Gastrocnemius medialis (tissue), 4 donors: ENCODE measurements around the gene SURF4. TPM values are rescaled to one million over a fixed set of nuclear protein-coding genes. Genes with fewer than 3 reads are reported as not detected.

Experiments
- ATAC-seq, 2 donors: fragments of 150-250 bp; one replicate each; pipeline ENCODE4 v1.9.1; 2016
- DNase-seq, 2 donors: peaks; one replicate each; pipeline ENCODE4 v3.0.0-alpha.2; 2019
- H3K27ac ChIP-seq, 4 donors: fragments of 200-600 bp; sonication (generic); 1 replicate in 1 of 4; 2 replicates in 3 of 4; pipeline ENCODE4 v1.5.1; 2016 to 2018; ENCODE audit warnings: mild to moderate bottlenecking in 2 of 4, moderate library complexity in 1 of 4
- H3K27me3 ChIP-seq, 3 donors: fragments of 200-600 bp; sonication (generic) in 2 of 3; 1 replicate in 1 of 3; 2 replicates in 2 of 3; pipeline versions ENCODE4 v1.5.1 to v1.6.0; 2016 to 2019; ENCODE audit warnings: mild to moderate bottlenecking in 1 of 3, moderate library complexity in 1 of 3
- H3K36me3 ChIP-seq, 2 donors: fragments of 200-600 bp; sonication (generic) in 1 of 2; one replicate each; pipeline ENCODE4 v1.5.1; 2017 to 2018
- H3K4me1 ChIP-seq, 2 donors: fragments of 200-600 bp; sonication (generic) in 1 of 2; one replicate each; pipeline ENCODE4 v1.5.1; 2016 to 2017; ENCODE audit warnings: mild to moderate bottlenecking in 2 of 2
- H3K4me3 ChIP-seq, 4 donors: fragments of 200-600 bp; sonication (generic) in 3 of 4; 1 replicate in 1 of 4; 2 replicates in 3 of 4; pipeline ENCODE4 v1.5.1; 2016 to 2019; ENCODE audit warnings: mild to moderate bottlenecking in 2 of 4
- H3K9me3 ChIP-seq, 3 donors: fragments of 200-600 bp; sonication (generic) in 2 of 3; 1 replicate in 1 of 3; 2 replicates in 2 of 3; pipeline ENCODE4 v1.5.1; 2016 to 2019
- CTCF ChIP-seq, 5 experiments: fragments of 450-650 bp in 3 of 5; fragments of 200-600 bp in 2 of 5; sonication (generic) in 2 of 5; IDR thresholded peaks in 4 of 5; conservative IDR thresholded peaks in 1 of 5; 1 replicate in 4 of 5; 2 replicates in 1 of 5; pipeline ENCODE4 v1.5.1; 2016 to 2019; ENCODE audit warnings: antibody characterized with exemption in 5 of 5, mild to moderate bottlenecking in 3 of 5, moderate library complexity in 3 of 5
- POLR2A ChIP-seq, 2 donors: fragments of 450-650 bp; IDR thresholded peaks; one replicate each; pipeline ENCODE4 v1.6.1; 2017; ENCODE audit warnings: antibody characterized with exemption in 2 of 2, mild to moderate bottlenecking in 2 of 2, moderate library complexity in 2 of 2
- in situ Hi-C, 4 donors: fragments of 200-750 bp; cut with MboI; loops; one replicate each; pipeline versions ENCODE4 v1.15.0 to v1.8.0; 2017; ENCODE audit warnings: low sequenced_read_pairs in 4 of 4
- intact Hi-C: fragments of 100-400 bp; cut with DNase I; formaldehyde crosslinking; loops from one replicate; pipeline ENCODE4 v1.15.1; 2023; ENCODE audit warnings: low total_unique reads
- total RNA-seq, 4 donors: library from RNA; depleted of rRNA; stranded (reverse); fragments of >200 nt; gene quantifications; one replicate each; pipeline versions ENCODE4 v1.1.0 to v1.2.3, GENCODE V29; 2016

Gene SURF4
- total RNA-seq, 4 donors from 2014 or later = 62.9 to 98.4 (median 73.4) TPM

GRCh38 chr9:133387680-133388079, 11.8 kb upstream of the SURF4 start:
- Histone ChIP-seq H3K27me3 (peaks cover 0 to 8% (median 0%) of the 10 kb centered on the region in 3 donors), H3K9me3 (no peaks in the 10 kb centered on the region), H3K27ac (no peak overlapping the region), H3K36me3 (no peaks in the 10 kb centered on the region), H3K4me1 (no peaks in the 10 kb centered on the region), H3K4me3 (no peak overlapping the region)
- in situ Hi-C loops (no loop called here), intact Hi-C loops (no loop called here)
- DNase-seq = no peak
- no peak for ATAC-seq
- TF ChIP-seq POLR2A (IDR thresholded peaks at IDR 0.05) = no peak
- TF ChIP-seq CTCF (IDR thresholded peaks at IDR 0.05 in 4 of 5, conservative IDR thresholded peaks at IDR 0.05 in 1 of 5) = no peak

GRCh38 chr9:133386338-133386737, 10.5 kb upstream of the SURF4 start:
- Histone ChIP-seq H3K27ac (no peak overlapping the region), H3K36me3 (no peaks in the 10 kb centered on the region), H3K27me3 (peaks cover 0 to 8% (median 0%) of the 10 kb centered on the region in 3 donors), H3K9me3 (no peaks in the 10 kb centered on the region), H3K4me3 (no peak overlapping the region), H3K4me1 (no peaks in the 10 kb centered on the region)
- TF ChIP-seq CTCF (IDR thresholded peaks at IDR 0.05 in 4 of 5, conservative IDR thresholded peaks at IDR 0.05 in 1 of 5) = no peak
- TF ChIP-seq POLR2A (IDR thresholded peaks at IDR 0.05) = no peak
- intact Hi-C loops = no loop called here
- in situ Hi-C loops = no loop called here
- no peak for ATAC-seq
- no peak for DNase-seq

- Histone ChIP-seq H3K27me3 (peaks cover 0 to 2% (median 0%) of the 10 kb centered on the region in 3 donors), H3K36me3 (no peaks in the 10 kb centered on the region), H3K9me3 (no peaks in the 10 kb centered on the region), H3K4me1 (no peaks in the 10 kb centered on the region), H3K4me3 (no peak overlapping the region), H3K27ac (no peak overlapping the region)
- DNase-seq (no peak), ATAC-seq (no peak)
- intact Hi-C loops (no loop called here), in situ Hi-C loops (no loop called here)
- TF ChIP-seq CTCF (IDR thresholded peaks at IDR 0.05 in 4 of 5, conservative IDR thresholded peaks at IDR 0.05 in 1 of 5) = no peak
- TF ChIP-seq POLR2A (IDR thresholded peaks at IDR 0.05) = no peak
These were observed 9.6 kb upstream of the SURF4 start for GRCh38 chr9:133385452-133385851.

- TF ChIP-seq CTCF (IDR thresholded peaks at IDR 0.05 in 4 of 5, conservative IDR thresholded peaks at IDR 0.05 in 1 of 5) = no peak
- TF ChIP-seq POLR2A (IDR thresholded peaks at IDR 0.05) = no peak
- DNase-seq = no peak
- Histone ChIP-seq H3K27me3 (no peaks in the 10 kb centered on the region), H3K4me3 (no peak overlapping the region), H3K36me3 (no peaks in the 10 kb centered on the region), H3K4me1 (no peaks in the 10 kb centered on the region), H3K9me3 (no peaks in the 10 kb centered on the region), H3K27ac (no peak overlapping the region)
- intact Hi-C loops (no loop called here), in situ Hi-C loops (no loop called here)
- ATAC-seq = no peak
These were observed 9.0 kb upstream of the SURF4 start for GRCh38 chr9:133384736-133385321.

DNA sequence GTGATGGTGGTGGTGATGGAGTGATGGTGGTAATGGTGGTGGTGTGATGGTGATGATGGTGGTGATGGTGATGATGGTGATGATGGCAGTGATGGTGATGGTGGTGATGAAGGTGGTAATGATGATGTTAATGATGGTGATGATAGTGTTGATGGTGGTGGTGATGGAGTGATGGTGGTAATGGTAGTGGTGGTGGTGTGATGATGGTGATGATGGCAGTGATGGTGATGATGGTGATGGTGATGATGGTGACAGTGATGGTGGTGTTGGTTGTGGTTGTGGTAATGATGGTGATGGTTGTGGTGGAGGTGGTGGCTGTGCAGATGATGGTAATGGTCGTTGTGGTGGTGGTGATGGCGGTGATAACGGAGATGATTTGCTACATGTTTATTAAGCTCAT, 7.6 kb upstream of the SURF4 start:
- ATAC-seq (no peak), DNase-seq (no peak)
- no peak overlapping the region for H3K4me3 ChIP-seq
- H3K27ac ChIP-seq = no peak overlapping the region
- TF ChIP-seq CTCF (IDR thresholded peaks at IDR 0.05 in 4 of 5, conservative IDR thresholded peaks at IDR 0.05 in 1 of 5) (no peak), POLR2A (IDR thresholded peaks at IDR 0.05) (no peak)
- no peaks in the 10 kb centered on the region for H3K9me3 ChIP-seq
- intact Hi-C loops (no loop called here), in situ Hi-C loops (no loop called here)
- no peaks in the 10 kb centered on the region for H3K36me3 ChIP-seq
- no peaks in the 10 kb centered on the region for H3K4me1 ChIP-seq
- H3K27me3 ChIP-seq = no peaks in the 10 kb centered on the region
